Dedifferentiated amniotic fluid mesenchymal stem cell (primary cell): ENCODE results near the gene TMEM151B.
"Not testable (repeated sequence)": the region's sequence is repeated elsewhere in the genome, so short reads cannot be mapped to it uniquely, and the experiment has no call there.

Experiments
- DNase-seq: peaks from one replicate; pipeline ENCODE4 v3.0.0-alpha.2; 2016; ENCODE audit errors: extremely low spot score

Gene TMEM151B

DNA sequence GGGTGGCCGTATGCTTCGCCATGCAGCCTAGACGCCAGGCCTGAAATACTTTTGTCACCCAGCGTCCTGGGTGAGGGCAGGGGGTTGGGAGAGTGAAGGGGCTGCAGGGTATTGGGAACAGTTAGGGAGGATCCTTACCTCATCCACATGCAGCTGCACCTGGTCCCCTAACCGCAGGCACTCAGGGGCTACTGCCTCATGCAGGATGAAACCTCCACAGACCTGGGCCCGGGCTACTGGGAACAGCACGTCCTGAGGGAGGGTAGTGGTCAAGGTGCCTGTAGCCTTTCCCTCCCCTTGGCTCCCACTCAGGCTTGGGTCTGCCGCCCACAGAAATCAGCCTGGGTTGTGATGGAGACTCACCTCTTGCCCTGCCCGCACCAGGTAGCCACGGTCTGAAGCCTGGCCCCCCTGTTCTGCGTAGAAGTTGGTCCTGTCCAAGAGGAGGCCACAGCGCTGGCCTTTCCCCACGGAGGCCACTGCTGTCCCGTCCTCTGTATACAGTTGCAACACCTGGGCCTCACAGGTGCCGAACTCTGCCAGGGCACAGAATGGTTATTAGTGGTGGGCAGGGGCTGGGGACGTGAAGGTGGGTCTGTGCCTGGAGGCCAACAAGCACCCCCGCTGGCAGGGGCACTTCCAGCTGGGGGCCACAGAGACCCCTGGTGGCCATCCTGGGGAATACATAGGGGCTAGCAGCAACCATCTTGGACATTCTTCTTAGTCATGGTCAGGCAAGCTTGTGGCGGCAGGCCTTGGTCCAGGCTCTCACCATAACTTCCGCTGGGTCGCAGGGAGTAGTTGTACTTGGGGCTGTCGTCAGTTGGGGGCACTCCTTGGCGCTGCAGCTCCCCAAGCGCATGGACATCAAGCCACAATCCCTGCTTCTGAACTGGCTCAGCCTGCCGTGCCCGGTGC is 34.3 kb downstream of the TMEM151B start:
- DNase-seq: no peak

- no peak for DNase-seq
Measured at GRCh38 chr6:44305200-44305725, 35.0 kb downstream of the TMEM151B start.

GRCh38 chr6:44306710-44307109 is 36.5 kb downstream of the TMEM151B start:
- DNase-seq: no peak

DNA sequence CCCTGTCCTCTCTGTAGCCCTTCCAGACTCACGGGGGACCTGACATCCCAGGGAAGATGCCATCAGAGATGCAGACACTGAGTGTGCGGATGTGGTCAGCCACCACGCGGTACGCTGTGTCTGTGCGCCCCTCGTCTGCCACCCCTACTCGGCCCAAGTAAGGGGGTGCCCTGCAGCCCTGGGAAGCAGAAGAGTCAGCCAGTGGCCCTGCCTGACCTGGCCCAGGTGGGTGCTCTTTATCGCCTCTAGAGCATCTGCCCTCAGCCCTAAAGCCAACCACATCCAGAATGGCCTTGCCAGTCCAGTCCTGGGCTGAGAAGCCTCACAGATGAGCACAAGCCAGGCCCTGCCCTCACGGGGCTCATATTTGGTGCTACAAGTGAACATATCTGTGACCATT is 37.0 kb downstream of the TMEM151B start:
- DNase-seq: no peak

DNA sequence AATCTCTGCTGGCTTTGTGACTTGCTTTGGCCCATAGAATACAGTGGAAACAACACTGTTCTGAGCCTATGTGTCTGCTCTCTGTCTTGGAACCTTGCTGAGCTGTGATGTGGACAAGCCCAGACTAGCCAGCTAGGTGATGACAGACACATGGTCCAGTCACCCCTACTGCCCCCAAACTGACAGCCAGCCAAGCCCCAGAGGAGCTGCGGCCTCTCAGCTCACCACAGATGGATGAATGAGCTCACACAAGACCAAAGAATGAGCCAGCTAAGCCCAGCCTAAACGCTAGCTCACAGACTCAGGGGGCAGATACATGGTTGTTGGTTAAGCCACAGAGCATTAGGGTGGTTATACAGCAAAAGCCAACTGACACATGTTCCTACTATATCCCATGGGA is 38.8 kb downstream of the TMEM151B start:
- no peak for DNase-seq

- no peak for DNase-seq
Measured at GRCh38 chr6:44309631-44310030, 39.4 kb downstream of the TMEM151B start.

DNA sequence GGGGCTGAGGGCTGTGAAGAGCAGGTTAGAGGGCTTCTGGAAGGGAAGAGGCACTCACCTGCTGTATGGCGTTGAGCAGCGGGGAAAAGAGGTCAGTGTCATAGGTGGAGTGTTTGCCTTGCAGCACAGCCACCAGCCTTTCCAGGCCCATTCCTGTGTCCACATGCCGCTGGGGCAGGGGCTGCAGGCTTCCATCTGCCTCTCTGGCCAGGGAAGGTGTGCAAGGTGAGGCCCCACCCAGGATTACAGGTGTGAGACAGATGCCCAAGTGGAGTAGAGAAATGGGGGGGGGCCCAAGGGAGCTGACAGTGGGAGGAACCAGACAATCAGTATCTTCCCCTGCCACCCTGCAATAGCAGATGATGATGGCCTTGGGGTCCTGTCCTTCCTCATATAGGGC is 40.0 kb downstream of the TMEM151B start:
- DNase-seq: no peak

- no peak for DNase-seq
Measured at GRCh38 chr6:44311304-44311703, 41.1 kb downstream of the TMEM151B start.

- DNase-seq: no peak
Measured at GRCh38 chr6:44311767-44312166, 41.5 kb downstream of the TMEM151B start.

DNA sequence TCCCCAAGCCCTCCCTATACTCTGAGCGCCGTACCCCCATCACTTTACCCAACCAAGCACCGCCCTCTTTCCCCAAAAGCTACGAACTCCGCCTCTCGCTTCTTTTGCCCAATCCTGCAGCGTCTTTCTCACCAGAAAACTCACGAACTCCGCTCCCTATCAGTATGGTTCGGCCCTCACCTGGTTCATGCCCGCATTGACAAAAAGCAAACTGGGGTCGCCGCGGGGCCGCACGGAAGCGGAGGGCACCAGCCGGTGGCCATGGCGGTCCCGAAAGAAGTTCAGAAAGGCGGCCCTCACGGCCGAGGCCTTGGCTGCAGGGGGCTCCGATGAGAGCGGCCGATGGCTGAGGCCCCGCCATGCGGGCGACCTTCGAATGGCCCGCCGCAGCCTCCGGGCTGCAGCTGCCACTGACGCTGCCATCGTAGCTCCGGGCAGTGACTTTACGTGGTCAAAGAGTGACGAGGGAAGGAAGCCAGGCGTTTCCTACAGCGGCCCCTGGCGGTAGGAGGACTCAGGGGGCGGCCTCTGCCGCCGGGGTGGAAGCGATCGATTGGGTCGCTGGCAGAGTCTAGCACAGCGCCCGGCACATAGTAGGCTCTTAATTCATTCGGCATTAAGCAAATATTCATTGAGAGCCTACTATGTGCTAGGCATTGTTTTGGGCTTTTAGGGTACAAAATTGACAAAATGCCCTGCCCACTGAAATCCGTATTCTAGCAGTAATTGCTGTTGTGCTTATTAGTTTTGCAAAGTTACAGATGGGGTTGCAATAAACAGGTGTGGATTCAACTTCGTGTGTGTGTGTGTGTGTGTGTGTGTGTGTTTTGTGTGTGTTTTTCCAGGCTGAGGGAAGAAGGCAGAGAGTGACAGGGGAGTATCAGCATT is 42.9 kb downstream of the TMEM151B start, which contains the start of gene AARS2:
Gene AARS2 (minus strand): TSS at position 447 of the 888 bp plus-strand sequence. CDS start 24 bp downstream, at position 423.
- peak; percentile 82 for DNase-seq

- not testable (repeated sequence) for DNase-seq
Measured at GRCh38 chr6:44314657-44315056, 44.4 kb downstream of the TMEM151B start.

DNA sequence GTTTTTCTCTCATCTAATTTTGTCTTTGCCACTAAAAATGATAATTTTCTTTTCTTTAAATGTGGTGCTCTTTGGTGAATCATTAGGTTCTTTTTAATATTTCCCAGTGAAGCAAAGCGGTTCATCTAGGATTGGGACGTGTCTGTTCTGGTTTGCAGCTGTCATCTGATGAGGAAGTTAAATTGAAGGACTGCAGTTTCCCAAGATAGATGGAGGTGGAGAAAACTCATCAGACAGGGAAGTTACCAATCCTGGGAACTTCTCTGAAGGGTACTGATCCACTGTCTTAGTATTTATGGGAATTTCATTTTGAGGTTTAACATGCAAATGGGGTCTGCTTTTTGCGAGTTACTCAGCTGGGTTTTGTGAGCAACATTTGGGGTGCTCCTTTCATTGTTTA is 45.3 kb downstream of the TMEM151B start:
- no peak for DNase-seq

- no peak for DNase-seq
Measured at GRCh38 chr6:44315951-44316350, 45.7 kb downstream of the TMEM151B start.

DNA sequence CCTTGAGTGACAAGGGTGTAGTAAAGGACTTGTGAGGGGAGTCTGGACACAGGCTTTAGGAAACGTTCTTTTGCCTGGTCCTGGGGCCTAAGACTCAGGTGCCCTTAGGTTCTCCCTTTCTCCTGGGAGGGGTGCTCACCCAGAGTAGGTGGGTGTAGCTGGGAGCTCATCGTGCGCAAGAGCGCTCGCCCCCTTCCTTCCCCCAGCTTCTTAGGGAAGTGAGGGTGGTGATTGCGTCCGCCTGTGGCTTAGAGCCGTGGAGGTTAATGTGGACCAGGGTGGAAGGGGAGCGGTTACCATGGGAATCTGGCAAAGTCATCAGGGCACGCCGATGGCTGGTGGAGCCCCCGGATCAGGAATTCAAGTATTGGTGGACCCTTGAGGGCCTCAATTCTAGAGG is 46.2 kb downstream of the TMEM151B start:
- no peak for DNase-seq

DNA sequence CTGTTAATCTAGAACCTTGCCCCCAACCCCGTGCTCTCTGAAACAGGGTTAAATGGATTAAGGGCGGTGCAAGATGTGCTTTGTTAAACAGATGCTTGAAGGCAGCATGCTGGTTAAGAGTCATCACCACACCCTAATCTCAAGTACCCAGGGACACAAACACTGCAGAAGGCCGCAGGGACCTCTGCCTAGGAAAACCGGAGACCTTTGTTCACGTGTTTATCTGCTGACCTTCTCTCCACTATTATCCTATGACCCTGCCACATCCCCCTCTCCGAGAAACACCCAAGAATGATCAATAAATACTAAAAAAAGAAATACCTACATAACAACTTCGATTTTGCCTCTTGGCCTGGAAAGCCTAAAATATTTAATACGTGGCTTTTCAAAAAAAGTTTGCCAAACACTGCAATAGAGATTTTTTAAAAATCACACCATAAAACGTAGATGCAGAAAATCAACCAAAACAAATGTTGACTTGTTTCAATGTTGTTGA is 46.9 kb downstream of the TMEM151B start:
- DNase-seq: not testable (repeated sequence)

DNA sequence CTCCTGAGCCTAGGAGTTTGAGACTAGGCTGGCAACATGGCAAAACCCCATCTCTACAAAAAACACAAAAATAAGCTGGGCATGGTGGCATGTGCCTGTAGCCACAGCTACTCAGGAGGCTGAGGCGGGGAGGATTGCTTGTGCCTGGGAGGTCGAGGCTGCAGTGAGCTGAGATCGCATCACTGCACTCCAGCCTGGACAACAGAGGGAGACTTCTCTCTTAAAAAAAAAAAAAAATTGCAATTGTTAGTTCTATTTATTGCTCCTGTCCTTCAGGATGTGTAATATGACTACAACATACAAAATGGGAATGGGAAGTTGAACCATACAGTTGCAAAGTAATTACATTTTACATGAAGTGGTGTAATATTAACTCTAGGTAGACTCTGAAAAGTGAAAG is 51.0 kb downstream of the TMEM151B start:
- DNase-seq: no peak

DNA sequence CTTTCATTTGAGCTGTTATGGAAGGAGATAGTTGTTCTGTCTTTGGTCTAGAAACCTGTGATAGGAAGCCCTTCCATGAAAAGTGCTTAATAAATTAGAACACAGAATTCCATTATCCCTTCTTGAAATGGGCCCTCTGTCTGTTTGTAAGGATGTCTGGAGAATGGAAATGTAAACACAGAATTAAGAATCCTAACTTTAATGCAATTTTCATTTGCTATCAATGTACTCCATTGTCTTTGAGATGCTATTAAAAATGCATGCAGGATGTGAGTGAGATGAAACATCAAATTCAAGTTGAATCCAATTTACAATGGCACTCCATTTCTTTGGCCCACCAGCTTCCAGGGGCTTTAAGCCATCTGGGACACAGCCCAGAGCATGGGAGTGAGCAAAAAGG is 56.8 kb downstream of the TMEM151B start:
- no peak for DNase-seq

DNA sequence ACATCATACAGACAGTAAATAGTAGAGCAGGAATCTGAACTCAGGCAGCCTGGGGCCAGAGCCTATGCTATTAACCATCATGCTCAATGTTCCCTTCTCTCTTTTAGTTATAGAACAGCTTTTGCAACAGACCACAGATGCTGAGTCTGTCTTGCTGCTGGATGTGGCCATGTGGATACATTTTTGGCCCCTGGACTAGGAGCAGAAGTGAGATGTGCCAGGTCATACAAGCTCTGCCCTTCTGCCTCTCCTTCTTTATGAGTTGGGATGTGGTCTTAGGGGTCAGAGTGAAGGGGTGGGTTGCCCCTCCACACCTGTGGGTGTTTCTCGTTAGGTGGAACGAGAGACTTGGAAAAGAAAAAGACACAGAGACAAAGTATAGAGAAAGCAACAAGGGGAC is 57.5 kb downstream of the TMEM151B start:
- DNase-seq: no peak

DNA sequence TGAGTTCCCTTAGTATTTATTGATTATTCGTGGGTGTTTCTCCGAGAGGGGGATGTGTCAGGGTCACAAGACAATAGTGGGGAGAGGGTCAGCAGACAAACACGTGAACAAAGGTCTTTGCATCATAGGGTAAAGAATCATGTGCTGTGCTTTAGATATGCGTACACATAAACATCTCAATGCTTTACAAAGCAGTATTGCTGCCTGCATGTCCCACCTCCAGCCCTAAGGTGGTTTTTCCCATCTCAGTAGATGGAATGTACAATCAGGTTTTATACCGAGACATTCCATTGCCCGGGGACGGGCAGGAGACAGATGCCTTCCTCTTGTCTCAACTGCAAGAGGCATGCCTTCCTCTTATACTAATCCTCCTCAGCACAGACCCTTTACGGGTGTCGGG is 58.0 kb downstream of the TMEM151B start:
- not testable (repeated sequence) for DNase-seq

DNA sequence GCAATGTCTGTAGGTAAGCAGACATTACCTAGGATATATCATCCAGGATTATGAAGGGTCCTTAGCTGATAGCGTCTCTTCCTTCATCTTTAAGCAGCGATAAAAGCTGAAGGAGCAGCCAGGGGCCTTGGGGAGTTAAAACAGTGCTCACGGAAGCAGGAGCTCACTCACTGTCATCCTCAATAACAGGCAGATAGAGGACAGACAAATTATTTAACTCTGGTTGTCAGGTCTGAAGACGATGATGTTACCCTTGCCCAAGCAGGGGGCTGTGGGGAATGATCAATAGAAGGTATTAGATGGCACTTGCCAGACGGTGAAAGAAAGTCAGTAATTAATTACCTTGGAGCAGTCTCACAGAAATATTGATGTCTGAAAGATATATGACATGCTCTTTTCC is 59.6 kb downstream of the TMEM151B start:
- no peak for DNase-seq

GRCh38 chr6:44332585-44332984 is 62.3 kb downstream of the TMEM151B start:
- DNase-seq: no peak

GRCh38 chr6:44333273-44333919 is 63.1 kb downstream of the TMEM151B start:
- DNase-seq: no peak
